Pulmonary artery endothelial cell (primary cell): ENCODE measurements around the gene ARHGAP33. TPM values are rescaled to one million over a fixed set of nuclear protein-coding genes. Genes with fewer than 3 reads are reported as not detected.

Experiments used
- DNase-seq: peaks from one replicate; pipeline ENCODE4 v3.0.0-alpha.2; 2011; ENCODE audit warnings: low read depth, low spot score
- total RNA-seq: library from RNA; depleted of rRNA; stranded (reverse); fragments of >200 nt; gene quantifications from 2 replicates; pipeline ENCODE4 v1.2.3, GENCODE V29; 2014

The ARHGAP33 gene
- total RNA-seq = 2.6 and 2.7 TPM in 2 replicates

- peak; percentile 78 for DNase-seq
Observed at GRCh38 chr19:35775298-35776101, at the start of gene ARHGAP33. TSS of gene ARHGAP33 (plus strand) at chr19:35775564. CDS start at chr19:35775659, 95 bp downstream.

GRCh38 chr19:35727053-35727955 lies 48.1 kb upstream of the ARHGAP33 start:
- no peak for DNase-seq

GRCh38 chr19:35727956-35728706 lies 47.2 kb upstream of the ARHGAP33 start:
- no peak for DNase-seq

- DNase-seq = no peak
Observed at GRCh38 chr19:35729021-35729420, 46.3 kb upstream of the ARHGAP33 start.

- DNase-seq = no peak
Observed at GRCh38 chr19:35729763-35730162, 45.6 kb upstream of the ARHGAP33 start.

- DNase-seq = no peak
Observed at GRCh38 chr19:35730326-35730725, 45.0 kb upstream of the ARHGAP33 start.

- no peak for DNase-seq
Observed at GRCh38 chr19:35731353-35731752, 44.0 kb upstream of the ARHGAP33 start.

GRCh38 chr19:35731779-35732405 lies 43.5 kb upstream of the ARHGAP33 start:
- DNase-seq = no peak

- no peak for DNase-seq
Observed at GRCh38 chr19:35732540-35733179, 42.7 kb upstream of the ARHGAP33 start.

GRCh38 chr19:35733180-35734125 lies 41.9 kb upstream of the ARHGAP33 start:
- no peak for DNase-seq

GRCh38 chr19:35734273-35734672 lies 41.1 kb upstream of the ARHGAP33 start:
- no peak for DNase-seq

- no peak for DNase-seq
Observed at GRCh38 chr19:35734889-35735288, 40.5 kb upstream of the ARHGAP33 start.

- DNase-seq = no peak
Observed at GRCh38 chr19:35736913-35737886, 38.2 kb upstream of the ARHGAP33 start.

GRCh38 chr19:35738021-35738886 lies 37.1 kb upstream of the ARHGAP33 start:
- no peak for DNase-seq

- DNase-seq = no peak
Observed at GRCh38 chr19:35738887-35739229, 36.5 kb upstream of the ARHGAP33 start.

- DNase-seq = no peak
Observed at GRCh38 chr19:35739275-35740107, 35.9 kb upstream of the ARHGAP33 start.

GRCh38 chr19:35740108-35740422 lies 35.3 kb upstream of the ARHGAP33 start:
- no peak for DNase-seq
